Measurements from ENCODE around the gene SECISBP2L.

DNA sequence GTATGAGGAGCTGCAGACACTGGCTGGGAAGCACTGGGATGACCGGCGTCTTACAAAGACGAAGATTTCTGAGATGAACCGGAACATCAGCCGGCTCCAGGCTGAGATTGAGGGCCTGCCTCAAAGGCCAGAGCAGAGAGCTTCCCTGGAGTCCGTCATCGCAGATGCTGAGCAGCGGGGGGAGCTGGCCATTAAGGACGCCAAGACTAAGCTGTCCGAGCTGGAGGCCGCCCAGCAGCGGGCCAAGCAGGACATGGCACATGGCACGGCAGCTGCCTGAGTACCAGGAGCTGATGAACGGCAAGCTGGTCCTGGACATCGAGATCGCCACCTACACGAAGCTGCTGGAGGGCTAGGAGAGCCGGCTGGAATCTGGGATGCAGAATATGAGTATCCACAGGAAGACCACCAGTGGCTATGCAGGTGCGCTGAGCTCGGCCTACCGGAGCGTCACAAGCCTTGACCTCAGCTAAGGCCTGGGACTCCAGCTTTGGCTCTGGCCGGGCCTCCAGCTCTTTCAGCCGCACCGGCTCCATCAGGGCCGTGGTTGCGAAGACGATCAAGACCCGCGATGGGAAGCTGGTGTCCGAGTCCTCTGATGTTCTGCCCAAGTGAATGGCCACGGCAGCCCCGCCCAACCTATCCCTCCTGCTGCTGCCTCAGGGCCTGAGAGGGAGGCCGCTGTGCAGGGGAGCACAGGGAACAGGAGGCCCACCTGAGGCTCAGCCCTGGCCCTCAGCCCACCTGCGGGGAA is 73.3 kb downstream of the SECISBP2L start:
- TF ChIP-seq, protein P1, sequence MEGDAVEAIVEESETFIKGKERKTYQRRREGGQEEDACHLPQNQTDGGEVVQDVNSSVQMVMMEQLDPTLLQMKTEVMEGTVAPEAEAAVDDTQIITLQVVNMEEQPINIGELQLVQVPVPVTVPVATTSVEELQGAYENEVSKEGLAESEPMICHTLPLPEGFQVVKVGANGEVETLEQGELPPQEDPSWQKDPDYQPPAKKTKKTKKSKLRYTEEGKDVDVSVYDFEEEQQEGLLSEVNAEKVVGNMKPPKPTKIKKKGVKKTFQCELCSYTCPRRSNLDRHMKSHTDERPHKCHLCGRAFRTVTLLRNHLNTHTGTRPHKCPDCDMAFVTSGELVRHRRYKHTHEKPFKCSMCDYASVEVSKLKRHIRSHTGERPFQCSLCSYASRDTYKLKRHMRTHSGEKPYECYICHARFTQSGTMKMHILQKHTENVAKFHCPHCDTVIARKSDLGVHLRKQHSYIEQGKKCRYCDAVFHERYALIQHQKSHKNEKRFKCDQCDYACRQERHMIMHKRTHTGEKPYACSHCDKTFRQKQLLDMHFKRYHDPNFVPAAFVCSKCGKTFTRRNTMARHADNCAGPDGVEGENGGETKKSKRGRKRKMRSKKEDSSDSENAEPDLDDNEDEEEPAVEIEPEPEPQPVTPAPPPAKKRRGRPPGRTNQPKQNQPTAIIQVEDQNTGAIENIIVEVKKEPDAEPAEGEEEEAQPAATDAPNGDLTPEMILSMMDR (IDR thresholded peaks at IDR 0.05), result no peak
- TF ChIP-seq ZFX (IDR thresholded peaks at IDR 0.05; ENCODE audit: borderline replicate concordance), result no peak

All from 22Rv1 (cell line).